Skeletal muscle satellite cell (primary cell): ENCODE results near the gene ASCC1.

ENCODE experiments used
- H3K27me3 ChIP-seq: 2 replicates; pipeline ENCODE4 v1.7.0; 2013; ENCODE audit warnings: low read length; ENCODE audit not compliant: control insufficient read depth, insufficient read depth
- H3K36me3 ChIP-seq: 2 replicates; pipeline ENCODE4 v1.7.0; 2013; ENCODE audit warnings: mild to moderate bottlenecking, control low read depth, low read length; ENCODE audit not compliant: insufficient read depth
- H3K4me1 ChIP-seq: 2 replicates; pipeline ENCODE4 v1.7.0; 2013; ENCODE audit warnings: low read length; ENCODE audit not compliant: control insufficient read depth, insufficient read depth
- H3K4me2 ChIP-seq: 2 replicates; pipeline ENCODE4 v1.7.0; 2013; ENCODE audit warnings: mild to moderate bottlenecking, low read length
- H3K4me3 ChIP-seq: 2 replicates; pipeline ENCODE4 v1.7.0; 2013; ENCODE audit warnings: low read length
- H3K9ac ChIP-seq: 2 replicates; pipeline ENCODE4 v1.7.0; 2013; ENCODE audit warnings: mild to moderate bottlenecking, low read depth, low read length, moderate library complexity
- H3K9me3 ChIP-seq: replicated peaks from 2 replicates; pipeline ENCODE4 v1.7.0; 2013; ENCODE audit warnings: mild to moderate bottlenecking, control low read depth, low read length

The ASCC1 gene

DNA sequence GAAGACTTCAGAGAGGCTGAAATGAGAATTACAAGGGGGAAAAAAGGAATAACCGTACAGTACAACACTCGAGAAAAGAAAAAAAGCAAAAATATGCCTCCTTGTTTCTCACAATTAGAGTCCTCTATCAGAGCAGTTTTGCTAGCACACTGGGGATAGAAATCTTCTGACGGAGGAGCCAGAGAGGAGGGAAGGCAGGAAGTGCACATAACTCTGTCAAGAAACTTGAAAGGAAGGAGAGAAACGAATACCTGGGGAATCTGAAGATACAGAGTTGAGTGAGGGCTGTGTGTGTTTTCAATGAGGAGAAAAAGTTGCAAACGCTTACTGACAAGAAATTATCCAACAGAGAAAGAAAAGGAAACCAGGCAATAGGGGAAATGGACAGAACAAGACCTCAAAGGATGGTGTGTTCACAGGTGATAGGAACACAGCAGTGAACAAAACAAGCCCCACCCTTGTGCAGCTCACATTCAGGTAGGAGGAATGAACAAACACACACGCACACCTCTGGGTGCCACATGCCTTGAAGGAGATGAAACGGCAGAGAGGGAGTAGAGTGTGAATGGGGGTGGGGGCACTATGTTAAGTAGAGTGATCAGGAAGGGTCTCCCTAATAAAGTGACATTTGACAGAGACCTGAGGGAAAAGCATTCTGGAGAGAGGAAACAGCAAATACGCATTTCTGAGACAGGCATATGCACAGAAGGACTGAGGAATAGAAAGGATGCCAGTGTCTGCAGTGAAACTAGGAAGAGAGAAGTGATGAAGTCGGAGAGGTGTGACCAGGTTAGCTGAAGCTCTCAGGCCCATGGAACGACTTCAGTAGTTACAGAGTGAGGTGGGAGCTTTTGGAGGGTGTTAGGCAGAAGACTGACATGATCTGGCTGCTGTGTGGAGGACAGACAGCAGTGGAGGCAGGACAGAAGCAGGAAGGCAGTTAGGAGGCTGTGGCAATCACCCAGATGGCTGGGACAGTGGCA, 81.0 kb downstream of the ASCC1 start:
- Histone ChIP-seq H3K9ac (no peak overlapping the region), H3K4me2 (no peak overlapping the region), H3K4me1 (peaks cover 5% of the 10 kb centered on the region), H3K4me3 (no peak overlapping the region), H3K36me3 (peaks cover 5% of the 10 kb centered on the region), H3K27me3 (no peaks in the 10 kb centered on the region), H3K9me3 (no peaks in the 10 kb centered on the region)

DNA sequence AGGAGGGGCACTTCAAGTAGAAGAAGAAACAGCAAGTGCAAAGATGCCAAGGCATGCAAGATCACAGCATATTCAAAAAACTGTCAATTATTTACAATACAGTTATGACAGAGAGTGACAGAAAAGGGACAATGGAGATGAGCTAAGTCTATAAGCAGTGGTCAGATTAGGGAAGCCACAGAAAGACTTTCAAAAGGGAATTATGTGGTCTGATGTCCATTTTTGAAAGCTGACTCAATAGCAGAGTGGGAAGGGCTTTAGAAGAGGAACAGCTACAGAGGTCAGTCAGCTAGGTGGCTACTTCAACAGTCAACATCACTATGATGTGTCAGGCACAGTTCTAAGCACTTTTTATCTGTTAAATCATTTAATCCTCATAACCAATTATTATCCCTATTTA, 82.6 kb downstream of the ASCC1 start:
- no peaks in the 10 kb centered on the region for H3K9me3 ChIP-seq
- peaks cover 5% of the 10 kb centered on the region for H3K36me3 ChIP-seq
- no peaks in the 10 kb centered on the region for H3K27me3 ChIP-seq
- H3K4me3 ChIP-seq, result no peak overlapping the region
- H3K4me2 ChIP-seq, result no peak overlapping the region
- H3K4me1 ChIP-seq, result peaks cover 5% of the 10 kb centered on the region
- no peak overlapping the region for H3K9ac ChIP-seq

DNA sequence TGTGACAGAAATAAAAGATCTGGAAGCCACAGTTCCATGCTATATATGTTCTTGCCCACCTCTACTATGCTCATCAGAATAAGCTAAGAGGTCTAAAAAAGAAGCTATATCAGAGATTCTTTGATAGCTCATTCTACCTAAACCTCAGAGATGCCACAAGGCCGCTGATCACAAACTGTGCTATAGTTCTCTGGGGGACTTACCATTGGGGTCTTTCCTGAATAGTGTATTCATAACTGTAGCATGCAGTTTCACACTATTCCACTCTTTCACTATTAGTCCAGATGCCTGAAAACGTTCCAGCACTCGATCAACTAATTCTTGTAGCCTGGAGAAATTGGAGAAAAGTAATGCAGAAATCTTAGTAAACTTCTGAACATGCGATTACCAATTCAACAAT, 83.2 kb downstream of the ASCC1 start:
- Histone ChIP-seq H3K4me2 (no peak overlapping the region), H3K4me3 (no peak overlapping the region), H3K9me3 (no peaks in the 10 kb centered on the region), H3K9ac (no peak overlapping the region), H3K27me3 (no peaks in the 10 kb centered on the region), H3K4me1 (peaks cover 5% of the 10 kb centered on the region), H3K36me3 (peaks cover 5% of the 10 kb centered on the region)

DNA sequence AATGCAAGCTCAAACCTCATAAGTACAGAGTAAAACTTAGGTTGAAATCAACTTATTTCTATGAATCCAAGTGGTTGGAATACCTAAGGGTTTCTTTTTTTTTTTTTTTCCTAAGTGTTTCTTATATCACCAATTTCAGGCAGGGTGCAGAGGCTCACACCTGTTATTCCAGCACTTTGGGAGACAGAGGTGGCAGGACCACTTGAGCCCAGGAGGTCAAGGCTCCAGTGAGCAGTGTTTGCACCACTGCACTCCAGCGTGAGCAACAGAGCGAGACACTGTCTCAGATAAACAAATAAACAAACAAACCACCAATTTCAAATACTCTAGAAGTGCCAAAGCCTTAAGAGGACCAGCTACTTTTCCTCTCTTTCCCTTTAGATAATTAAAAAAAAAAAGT, 88.5 kb downstream of the ASCC1 start:
- H3K36me3 ChIP-seq, result no peaks in the 10 kb centered on the region
- no peaks in the 10 kb centered on the region for H3K9me3 ChIP-seq
- no peak overlapping the region for H3K4me2 ChIP-seq
- H3K4me1 ChIP-seq, result peaks cover 7% of the 10 kb centered on the region
- no peak overlapping the region for H3K4me3 ChIP-seq
- H3K9ac ChIP-seq, result no peak overlapping the region
- no peaks in the 10 kb centered on the region for H3K27me3 ChIP-seq

DNA sequence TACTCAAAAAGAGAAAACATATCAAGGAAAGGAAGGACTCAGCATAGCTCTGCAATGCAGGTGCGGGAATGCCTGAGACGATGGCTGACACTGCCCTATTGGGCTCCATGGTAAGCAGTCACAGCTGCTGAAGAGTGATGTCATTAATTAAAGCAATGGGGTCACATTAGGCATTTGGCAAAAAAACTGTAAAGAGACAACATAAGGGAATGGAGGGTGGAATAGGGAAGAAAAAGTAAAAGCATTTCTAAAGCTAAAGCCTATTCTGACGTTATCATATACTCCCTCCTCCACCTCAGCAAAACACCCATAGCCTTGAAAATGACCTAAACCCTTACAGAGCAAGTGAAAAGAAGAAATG, 89.2 kb downstream of the ASCC1 start:
- Histone ChIP-seq H3K4me3 (no peak overlapping the region), H3K9me3 (no peaks in the 10 kb centered on the region), H3K27me3 (no peaks in the 10 kb centered on the region), H3K4me1 (peaks cover 7% of the 10 kb centered on the region), H3K9ac (no peak overlapping the region), H3K36me3 (no peaks in the 10 kb centered on the region), H3K4me2 (no peak overlapping the region)

DNA sequence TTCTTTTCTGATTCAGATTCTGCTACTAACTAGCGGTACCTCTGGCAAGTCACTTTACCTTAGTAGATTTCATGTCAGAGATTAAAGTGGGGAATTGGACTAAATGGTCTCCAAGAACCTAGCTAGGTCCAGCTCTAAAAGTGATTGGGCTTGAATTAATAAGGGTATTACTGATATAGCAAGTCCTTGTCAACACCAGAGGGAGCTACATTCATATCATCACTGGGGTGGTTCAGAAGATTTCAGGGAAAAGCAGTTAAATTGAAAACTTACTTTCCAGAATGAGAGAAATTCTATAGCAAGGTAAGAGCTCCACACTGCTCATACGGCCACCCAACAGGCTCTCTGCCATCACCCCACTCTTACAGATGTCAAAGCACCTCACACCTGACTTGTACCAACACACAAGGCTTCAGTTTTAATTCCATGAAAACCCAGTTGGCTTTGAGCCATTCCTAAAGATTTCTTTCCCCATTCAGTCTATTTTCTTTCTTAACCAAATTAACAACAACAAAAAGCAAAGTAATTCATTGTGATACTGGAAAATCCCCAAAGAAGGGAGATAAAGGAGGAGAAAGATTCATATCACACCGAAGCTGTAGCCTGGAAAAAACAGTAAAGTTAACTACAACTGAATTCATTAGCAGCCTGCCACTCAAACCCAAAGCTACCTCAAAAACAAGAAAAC, 89.7 kb downstream of the ASCC1 start:
- no peak overlapping the region for H3K9ac ChIP-seq

DNA sequence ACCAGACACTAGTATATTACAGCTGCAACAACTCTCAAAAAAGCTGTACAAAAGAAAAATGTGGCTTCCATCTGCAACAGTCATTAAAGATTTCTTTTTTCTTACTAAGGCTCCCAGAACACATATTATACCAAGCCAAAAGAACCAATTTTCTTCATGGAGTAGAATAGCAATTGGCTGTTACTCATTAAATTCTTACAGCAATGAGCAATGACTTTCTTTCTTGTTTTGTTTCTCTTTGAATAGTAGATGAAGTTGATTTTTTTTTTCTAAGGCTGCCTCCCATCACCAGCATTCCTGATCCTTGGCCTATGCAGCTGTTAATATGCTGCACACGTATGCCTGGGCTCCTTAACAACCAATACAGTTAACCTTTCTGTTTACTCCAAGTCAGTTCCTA, 91.1 kb downstream of the ASCC1 start:
- Histone ChIP-seq H3K4me2 (no peak overlapping the region), H3K9me3 (no peaks in the 10 kb centered on the region), H3K9ac (no peak overlapping the region), H3K27me3 (no peaks in the 10 kb centered on the region), H3K36me3 (no peaks in the 10 kb centered on the region), H3K4me3 (no peak overlapping the region), H3K4me1 (peaks cover 7% of the 10 kb centered on the region)

More for the DNA sequence above, 89.7 kb downstream of the ASCC1 start:
- Histone ChIP-seq H3K27me3 (no peaks in the 10 kb centered on the region), H3K4me2 (no peak overlapping the region), H3K9me3 (no peaks in the 10 kb centered on the region), H3K36me3 (no peaks in the 10 kb centered on the region), H3K4me1 (peaks cover 7% of the 10 kb centered on the region), H3K4me3 (no peak overlapping the region)

DNA sequence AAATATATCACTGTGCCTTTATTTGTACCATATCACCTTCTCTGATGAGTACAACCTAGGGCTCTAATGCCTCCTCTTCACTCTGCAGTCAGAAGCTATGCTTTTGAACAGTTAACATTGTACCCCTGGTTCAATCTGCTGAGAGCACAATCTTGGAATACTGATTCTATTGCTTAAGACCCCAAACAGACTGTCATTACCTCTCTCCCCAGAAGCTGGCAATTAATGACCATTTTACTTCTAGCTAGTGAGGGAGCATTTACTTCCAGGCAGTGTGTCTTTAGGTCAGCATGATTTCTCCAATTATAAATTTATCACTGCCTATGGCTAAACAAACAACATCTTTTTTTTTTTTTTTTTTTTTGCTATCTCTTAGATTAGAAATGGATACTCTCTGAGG, 91.7 kb downstream of the ASCC1 start:
- no peak overlapping the region for H3K9ac ChIP-seq
- peaks cover 7% of the 10 kb centered on the region for H3K4me1 ChIP-seq
- no peaks in the 10 kb centered on the region for H3K9me3 ChIP-seq
- H3K27me3 ChIP-seq, result no peaks in the 10 kb centered on the region
- no peak overlapping the region for H3K4me3 ChIP-seq
- H3K4me2 ChIP-seq, result no peak overlapping the region
- H3K36me3 ChIP-seq, result no peaks in the 10 kb centered on the region

DNA sequence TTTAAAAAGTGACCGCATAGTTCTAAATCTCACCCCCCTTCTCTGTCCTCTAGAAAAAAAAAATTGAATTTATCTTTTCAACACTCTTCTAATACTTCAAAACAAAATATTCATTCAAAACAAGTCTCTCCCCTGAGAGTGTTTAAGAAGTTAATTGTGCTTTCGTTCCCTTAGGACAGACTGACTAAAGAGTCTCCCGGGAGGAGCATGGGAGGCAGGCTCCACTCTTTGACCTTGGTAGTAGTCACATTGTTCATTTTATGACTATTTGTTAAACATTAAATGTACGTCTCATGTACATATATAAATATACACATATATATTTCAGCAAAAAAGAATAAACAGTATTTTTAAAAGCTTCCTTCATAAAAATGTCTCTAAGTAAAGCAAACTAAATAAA, 92.5 kb downstream of the ASCC1 start:
- H3K27me3 ChIP-seq, result no peaks in the 10 kb centered on the region
- H3K36me3 ChIP-seq, result no peaks in the 10 kb centered on the region
- peaks cover 7% of the 10 kb centered on the region for H3K4me1 ChIP-seq
- no peaks in the 10 kb centered on the region for H3K9me3 ChIP-seq
- H3K4me2 ChIP-seq, result no peak overlapping the region
- H3K4me3 ChIP-seq, result no peak overlapping the region
- no peak overlapping the region for H3K9ac ChIP-seq

DNA sequence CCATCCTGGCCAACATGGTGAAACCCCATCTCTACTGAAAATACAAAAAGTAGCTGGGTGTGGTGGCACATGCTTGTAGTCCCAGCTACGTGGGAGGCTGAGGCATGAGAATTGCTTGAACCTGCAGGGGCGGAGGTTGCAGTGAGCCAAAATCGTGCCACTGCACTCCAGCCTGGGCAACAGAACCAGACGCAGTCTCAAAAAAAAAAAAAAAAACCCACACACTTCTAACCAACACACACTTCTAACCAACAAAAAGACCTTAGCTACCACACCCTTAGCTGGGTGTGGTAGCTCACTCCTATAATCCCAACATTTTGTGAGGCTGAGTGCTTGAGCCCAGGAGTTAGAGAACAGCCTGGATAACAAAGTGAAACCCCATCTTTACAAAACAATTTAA, 93.9 kb downstream of the ASCC1 start:
- no peak overlapping the region for H3K9ac ChIP-seq
- H3K36me3 ChIP-seq, result no peaks in the 10 kb centered on the region
- H3K9me3 ChIP-seq, result no peaks in the 10 kb centered on the region
- H3K4me3 ChIP-seq, result no peak overlapping the region
- H3K4me1 ChIP-seq, result peaks cover 7% of the 10 kb centered on the region
- no peaks in the 10 kb centered on the region for H3K27me3 ChIP-seq
- no peak overlapping the region for H3K4me2 ChIP-seq

DNA sequence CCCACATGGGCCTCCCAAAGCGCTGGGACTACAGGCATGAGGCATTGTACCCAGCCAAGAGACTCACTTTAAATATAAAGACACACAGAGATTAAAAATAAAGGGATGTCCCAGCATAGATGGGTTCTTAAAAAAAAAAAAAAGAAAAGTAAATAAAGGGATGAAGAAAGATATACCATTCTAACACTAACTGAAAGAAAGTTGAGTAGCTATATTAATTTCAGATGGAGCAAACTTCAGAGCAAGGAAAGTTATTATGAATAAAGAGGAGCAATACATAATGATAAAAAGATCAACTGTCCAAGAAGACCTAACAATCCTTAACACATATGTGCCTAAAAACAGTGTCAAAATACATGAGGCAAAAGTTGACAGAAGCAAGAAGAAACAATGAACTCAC, 94.7 kb downstream of the ASCC1 start:
- no peak overlapping the region for H3K4me2 ChIP-seq
- peaks cover 3% of the 10 kb centered on the region for H3K9me3 ChIP-seq
- H3K27me3 ChIP-seq, result no peaks in the 10 kb centered on the region
- H3K4me1 ChIP-seq, result peaks cover 7% of the 10 kb centered on the region
- peaks cover 2% of the 10 kb centered on the region for H3K36me3 ChIP-seq
- no peak overlapping the region for H3K4me3 ChIP-seq
- no peak overlapping the region for H3K9ac ChIP-seq
